GM12878 (cell line): ENCODE results near the gene IGF2BP1. TPM values are rescaled to one million over a fixed set of nuclear protein-coding genes. Genes with fewer than 3 reads are reported as not detected.

Source experiments
- ATAC-seq: fragments of 200-7000 bp; cut with Tn5 transposase; 3 replicates; pipeline ENCODE4 v1.9.1; 2020; ENCODE audit warnings: mild to moderate bottlenecking, moderate library complexity
- BruUV-seq: library from RNA; stranded (reverse); fragments of 400-500 nt; replicated peaks from 2 replicates; lab custom pipeline; 2021; lab: Mats Ljungman, UMichigan
- CTCF ChIA-PET: fragments of 300-600 bp; sonication (Branson Sonifier 250); formaldehyde crosslinking; extraction: SDS; loops from one replicate; lab custom pipeline; 2021; ENCODE audit warnings: inconsistent platforms; lab: Yijun Ruan, JAX
- POLR2A ChIA-PET: fragments of 350-600 bp; formaldehyde crosslinking; extraction: SDS; loops from one replicate; lab custom pipeline; 2021; ENCODE audit warnings: inconsistent platforms; lab: Charles Lee
- RAD21 ChIA-PET: fragments of 300-600 bp; sonication (Branson Sonifier 250); formaldehyde crosslinking; loops from one replicate; lab custom pipeline; 2023; ENCODE audit warnings: antibody characterized with exemption; ENCODE audit not compliant: unreplicated experiment; lab: Charles Lee
- SMC1A ChIA-PET: fragments of 300-600 bp; sonication (Branson Sonifier 250); formaldehyde crosslinking; loops from one replicate; lab custom pipeline; 2023; ENCODE audit not compliant: unreplicated experiment, uncharacterized antibody; lab: Charles Lee
- DNase-seq: peaks from one replicate; pipeline ENCODE4 v3.0.0-alpha.2; 2011; ENCODE audit warnings: low read depth, low spot score
- FAIRE-seq: peaks from 3 replicates; lab custom pipeline; 2011; peaks lifted over from hg19 to GRCh38; lab: Jason Lieb, UNC
- H2AFZ ChIP-seq: 2 replicates; pipeline ENCODE4 v1.6.0; 2011; ENCODE audit warnings: low read depth, low read length, control low read depth; ENCODE audit not compliant: control insufficient read depth
- H3K27ac ChIP-seq: 2 replicates; pipeline ENCODE4 v1.5.1; 2011; ENCODE audit warnings: control low read depth; ENCODE audit not compliant: control insufficient read depth, insufficient read depth
- H3K27me3 ChIP-seq, 2 experiments: replicated peaks in 1 of 2; 2 replicates each; pipeline versions ENCODE4 v1.6.0 to v1.6.1; 2011; ENCODE audit warnings: low read length in 1 of 2; ENCODE audit not compliant: control insufficient read depth in 2 of 2, insufficient read depth in 2 of 2
- H3K36me3 ChIP-seq, 2 experiments: 2 replicates each; pipeline ENCODE4 v1.5.1; 2011; ENCODE audit warnings: low read length in 1 of 2; ENCODE audit not compliant: control insufficient read depth in 2 of 2, insufficient read depth in 2 of 2
- H3K4me1 ChIP-seq: 2 replicates; pipeline ENCODE4 v1.6.1; 2011; ENCODE audit warnings: mild to moderate bottlenecking, low read length, moderate library complexity, mixed read lengths; ENCODE audit not compliant: control insufficient read depth, insufficient read depth
- H3K4me2 ChIP-seq: 2 replicates; pipeline ENCODE4 v1.6.0; 2011; ENCODE audit warnings: control low read depth; ENCODE audit not compliant: control insufficient read depth, insufficient read depth
- H3K4me3 ChIP-seq: fragments of 200-600 bp; sonication (generic); 2 replicates; pipeline ENCODE4 v1.5.1; 2016
- H3K79me2 ChIP-seq: 2 replicates; pipeline ENCODE4 v1.6.0; 2011; ENCODE audit warnings: low read length; ENCODE audit not compliant: control insufficient read depth, insufficient read depth
- H3K9ac ChIP-seq: 2 replicates; pipeline ENCODE4 v1.8.0; 2011; ENCODE audit warnings: low read length, control low read depth, mixed read lengths; ENCODE audit not compliant: control insufficient read depth, insufficient read depth
- H3K9me3 ChIP-seq: replicated peaks from 3 replicates; pipeline ENCODE4 v1.5.1; 2011; ENCODE audit warnings: mild to moderate bottlenecking, low read length; ENCODE audit not compliant: control insufficient read depth, insufficient read depth
- H4K20me1 ChIP-seq: 2 replicates; pipeline ENCODE4 v1.6.0; 2011; ENCODE audit not compliant: control insufficient read depth, insufficient read depth
- IKZF1 ChIP-seq: fragments of 450-650 bp; conservative IDR thresholded peaks from 2 replicates; pipeline ENCODE4 v1.6.1; 2017; ENCODE audit warnings: antibody characterized with exemption, mild to moderate bottlenecking
- KAT2A ChIP-seq: conservative IDR thresholded peaks from 2 replicates; pipeline ENCODE4 v1.6.1; 2011; ENCODE audit warnings: low read depth, low read length; ENCODE audit not compliant: control insufficient read depth
- SMAD1 ChIP-seq: fragments of 450-650 bp; IDR thresholded peaks from 2 replicates; pipeline ENCODE4 v1.6.1; 2018; ENCODE audit warnings: mild to moderate bottlenecking, low read depth; ENCODE audit not compliant: partially characterized antibody
- SMARCA5 ChIP-seq: fragments of 450-650 bp; IDR thresholded peaks from 2 replicates; pipeline ENCODE4 v1.6.1; 2017; ENCODE audit warnings: mild to moderate bottlenecking
- SMC3 ChIP-seq: IDR thresholded peaks from 2 replicates; pipeline ENCODE4 v1.6.1; 2011; ENCODE audit warnings: low read length, improper control_type of control experiment, borderline replicate concordance
- SRF ChIP-seq, 2 experiments: IDR thresholded peaks; 2 replicates each; pipeline ENCODE4 v1.6.1; 2011; ENCODE audit warnings: low read depth in 2 of 2, low read length in 2 of 2, mild to moderate bottlenecking in 1 of 2, moderate library complexity in 1 of 2
- STAT1 ChIP-seq: fragments of 450-650 bp; conservative IDR thresholded peaks from 2 replicates; pipeline ENCODE4 v1.6.1; 2014; ENCODE audit warnings: antibody characterized with exemption, mild to moderate bottlenecking
- SUZ12 ChIP-seq: fragments of 200-600 bp; sonication (generic); IDR thresholded peaks from one replicate; pipeline ENCODE4 v1.6.1; 2018; ENCODE audit warnings: antibody characterized with exemption, mild to moderate bottlenecking; ENCODE audit not compliant: unreplicated experiment
- YY1 ChIP-seq: IDR thresholded peaks from 2 replicates; pipeline ENCODE4 v1.6.1; 2011; ENCODE audit warnings: low read depth, mild to moderate bottlenecking, low read length
- WGBS: methylation state at CpG from one replicate; pipeline ENCODE4 v1.1.6; 2016; ENCODE audit warnings: low lambda C conversion rate; ENCODE audit not compliant: insufficient replicate concordance, insufficient coverage; ENCODE audit errors: missing lambda C conversion rate; 5-methylcytosine and 5-hydroxymethylcytosine counted together
- in situ Hi-C: fragments of 300-500 bp; cut with MboI; formaldehyde crosslinking; loops from 9 replicates; pipeline ENCODE4 v1.14.3; 2018; ENCODE audit warnings: mixed read lengths
- intact Hi-C: fragments of 100-400 bp; cut with micrococcal nuclease; formaldehyde crosslinking; loops from one replicate; pipeline ENCODE4 v1.14.2; 2022; ENCODE audit not compliant: unreplicated experiment
- polyA plus RNA-seq, 11 experiments: library from polyadenylated mRNA; depleted of rRNA in 4 of 11; unstranded in 6 of 11; stranded (reverse) in 5 of 11; fragments of >200 nt; fragmentation: Nextera tagmentation in 4 of 11; fragmentation: Illumina TruSeq in 1 of 11; extraction: Ambion mirVana in 4 of 11; extraction: Trizol in 1 of 11; gene quantifications; 1 replicate in 1 of 11; 2 replicates in 10 of 11; pipeline versions ENCODE4 v1.2.1 to v1.2.3, GENCODE V29; 2011 to 2016; ENCODE audit warnings: inconsistent platforms in 2 of 11, missing spikeins in 2 of 11, low read depth in 1 of 11
- total RNA-seq, 4 experiments: library from RNA; depleted of rRNA in 3 of 4; stranded (reverse); fragments of >200 nt in 3 of 4; fragmentation: Illumina TruSeq in 1 of 4; extraction: Trizol in 1 of 4; gene quantifications; 2 replicates each; pipeline versions ENCODE4 v1.2.1 to v1.2.3, GENCODE V29; 2013 to 2021
- TF ChIP-seq, protein P1 (sequence below): fragments of 450-650 bp; IDR thresholded peaks from 2 replicates; pipeline ENCODE4 v1.6.1; 2018; ENCODE audit warnings: borderline replicate concordance, mild to moderate bottlenecking; ENCODE audit not compliant: partially characterized antibody
- TF ChIP-seq, protein P2 (sequence below): fragments of 450-650 bp; IDR thresholded peaks from 2 replicates; pipeline ENCODE4 v1.6.1; 2017; ENCODE audit warnings: low read depth, mild to moderate bottlenecking, moderate library complexity

The IGF2BP1 gene
- total and polyA plus RNA-seq, 10 of the 15 experiments (the other 5 are each of a cell fraction or from before 2014, with no cell fraction given) = 0.04 to 2.4 (median 0.13) TPM; not detected in 1

DNA sequence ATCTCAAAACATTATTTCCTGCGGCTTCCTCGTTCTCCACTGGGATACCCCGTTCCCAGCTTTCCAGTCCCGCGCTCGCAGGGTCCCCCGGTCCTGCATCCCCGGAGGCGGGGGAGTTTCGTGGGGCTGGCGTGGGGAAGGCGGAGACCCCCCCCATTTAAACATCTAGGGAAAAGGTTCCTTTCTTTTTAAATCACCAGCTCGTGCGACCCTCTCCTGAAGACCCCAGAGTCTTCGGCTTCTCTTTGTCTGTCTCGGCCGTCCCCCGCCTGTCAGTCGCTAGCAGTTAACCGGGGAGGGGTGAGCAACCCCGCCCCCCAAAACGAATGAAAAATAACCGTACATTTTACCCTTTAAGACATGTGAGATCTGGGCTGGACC, 473 bp upstream of the IGF2BP1 start (continued):
- no peak for TF ChIP-seq KAT2A
- TF ChIP-seq, protein P1, sequence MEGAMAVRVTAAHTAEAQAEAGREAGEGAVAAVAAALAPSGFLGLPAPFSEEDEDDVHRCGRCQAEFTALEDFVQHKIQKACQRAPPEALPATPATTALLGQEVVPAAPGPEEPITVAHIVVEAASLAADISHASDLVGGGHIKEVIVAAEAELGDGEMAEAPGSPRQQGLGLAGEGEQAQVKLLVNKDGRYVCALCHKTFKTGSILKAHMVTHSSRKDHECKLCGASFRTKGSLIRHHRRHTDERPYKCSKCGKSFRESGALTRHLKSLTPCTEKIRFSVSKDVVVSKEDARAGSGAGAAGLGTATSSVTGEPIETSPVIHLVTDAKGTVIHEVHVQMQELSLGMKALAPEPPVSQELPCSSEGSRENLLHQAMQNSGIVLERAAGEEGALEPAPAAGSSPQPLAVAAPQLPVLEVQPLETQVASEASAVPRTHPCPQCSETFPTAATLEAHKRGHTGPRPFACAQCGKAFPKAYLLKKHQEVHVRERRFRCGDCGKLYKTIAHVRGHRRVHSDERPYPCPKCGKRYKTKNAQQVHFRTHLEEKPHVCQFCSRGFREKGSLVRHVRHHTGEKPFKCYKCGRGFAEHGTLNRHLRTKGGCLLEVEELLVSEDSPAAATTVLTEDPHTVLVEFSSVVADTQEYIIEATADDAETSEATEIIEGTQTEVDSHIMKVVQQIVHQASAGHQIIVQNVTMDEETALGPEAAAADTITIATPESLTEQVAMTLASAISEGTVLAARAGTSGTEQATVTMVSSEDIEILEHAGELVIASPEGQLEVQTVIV = no peak
- TF ChIP-seq STAT1 = no peak

DNA sequence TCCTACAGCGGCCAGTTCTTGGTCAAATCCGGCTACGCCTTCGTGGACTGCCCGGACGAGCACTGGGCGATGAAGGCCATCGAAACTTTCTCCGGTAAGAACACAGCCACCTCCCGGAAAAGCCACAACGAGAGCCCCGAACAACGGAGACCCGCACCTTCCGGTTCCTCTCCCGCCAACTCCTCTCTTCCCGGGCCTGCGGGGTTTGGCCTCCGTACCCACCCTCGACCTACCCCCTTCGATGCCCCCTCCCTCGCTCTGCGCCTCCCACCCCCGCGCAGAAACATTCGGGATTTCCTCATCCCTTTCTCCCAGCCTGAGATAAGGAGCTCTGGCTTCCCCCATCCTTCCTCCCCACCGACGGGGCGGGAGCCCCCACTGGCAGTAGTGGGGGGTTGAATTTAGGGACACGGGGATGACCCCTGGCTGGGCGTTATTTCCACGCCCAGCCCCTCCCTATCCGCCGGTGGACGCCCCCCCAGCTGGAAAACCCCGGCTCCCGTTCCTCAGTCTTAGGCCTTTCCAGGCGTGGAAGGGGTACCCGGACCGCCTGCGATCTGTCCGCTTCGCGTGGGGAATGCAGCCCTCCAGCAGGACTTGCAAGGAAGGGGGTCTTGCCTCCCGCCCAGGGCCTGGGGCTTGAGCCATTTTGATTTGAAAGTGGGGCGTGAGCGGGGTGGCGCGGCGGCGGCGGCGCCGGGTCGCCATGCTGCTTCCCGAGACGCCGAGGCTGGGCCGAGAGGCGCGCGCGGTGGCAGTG, 822 bp downstream of the IGF2BP1 start:
- BruUV-seq = no TSS peak
- WGBS = 14% methylated on average over 59 of the region's 63 CpGs
- H3K36me3 ChIP-seq = no peaks in the 10 kb centered on the region
- DNase-seq (no peak), FAIRE-seq (no peak), ATAC-seq (peak; percentile 39)
- H3K4me2 ChIP-seq = peak overlapping the region; percentile 81
- ChIA-PET SMC1A (no interaction called here), CTCF (interaction anchor here (0.6 kb wide), 1 partner anchor 905 kb away, joined by 3 read pairs; no protein-coding TSS in a partner anchor), POLR2A (interaction anchor here (0.6 to 0.7 kb wide), 6 partner anchors 89 to 897 kb away, joined by 3 to 9 read pairs (median 4); partner anchors contain the start of genes ATP5MC1 and CBX1), RAD21 (interaction anchor here (0.6 to 1.6 kb wide), 5 partner anchors 10 to 113 kb away, joined by 3 to 5 read pairs (median 3); no protein-coding TSS in a partner anchor)
- peak overlapping the region; percentile 53 for H3K4me3 ChIP-seq
- no peaks in the 10 kb centered on the region for H3K79me2 ChIP-seq
- intact Hi-C loops (no loop called here), in situ Hi-C loops (no loop called here)
- peak overlapping the region; percentile 44 for H2AFZ ChIP-seq
- H3K27ac ChIP-seq = no peak overlapping the region
- no peaks in the 10 kb centered on the region for H3K9me3 ChIP-seq
- no peaks in the 10 kb centered on the region; the same call in 1 of the 2 replicates for H4K20me1 ChIP-seq
- no peak for TF ChIP-seq SMAD1
- TF ChIP-seq SRF (IDR thresholded peaks at IDR 0.05; ENCODE audit: low read depth in 2 of 2, low read length in 2 of 2) = no peak
- TF ChIP-seq SMARCA5 = no peak
- 0 out of 2 replicates have a peak, but pooled peaks have one; percentile 29 for TF ChIP-seq IKZF1
- TF ChIP-seq, protein P2, sequence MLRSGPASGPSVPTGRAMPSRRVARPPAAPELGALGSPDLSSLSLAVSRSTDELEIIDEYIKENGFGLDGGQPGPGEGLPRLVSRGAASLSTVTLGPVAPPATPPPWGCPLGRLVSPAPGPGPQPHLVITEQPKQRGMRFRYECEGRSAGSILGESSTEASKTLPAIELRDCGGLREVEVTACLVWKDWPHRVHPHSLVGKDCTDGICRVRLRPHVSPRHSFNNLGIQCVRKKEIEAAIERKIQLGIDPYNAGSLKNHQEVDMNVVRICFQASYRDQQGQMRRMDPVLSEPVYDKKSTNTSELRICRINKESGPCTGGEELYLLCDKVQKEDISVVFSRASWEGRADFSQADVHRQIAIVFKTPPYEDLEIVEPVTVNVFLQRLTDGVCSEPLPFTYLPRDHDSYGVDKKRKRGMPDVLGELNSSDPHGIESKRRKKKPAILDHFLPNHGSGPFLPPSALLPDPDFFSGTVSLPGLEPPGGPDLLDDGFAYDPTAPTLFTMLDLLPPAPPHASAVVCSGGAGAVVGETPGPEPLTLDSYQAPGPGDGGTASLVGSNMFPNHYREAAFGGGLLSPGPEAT = no peak
- TF ChIP-seq SUZ12 = peak; percentile 73
- TF ChIP-seq SMC3 = no peak
- TF ChIP-seq YY1 = peak; percentile 45; the same call in 1 of the 2 replicates
- H3K27me3 ChIP-seq = peaks cover 17 to 29% of the 10 kb centered on the region in 2 experiments
- peaks cover 4% of the 10 kb centered on the region; the same call in 1 of the 2 replicates for H3K4me1 ChIP-seq
- H3K9ac ChIP-seq = no peak overlapping the region
